GM18526 (cell line): ENCODE measurements around the gene GJB1.

Experiments used
- POLR2A ChIP-seq: IDR thresholded peaks from 3 replicates; pipeline ENCODE4 v1.6.1; 2011; ENCODE audit not compliant: insufficient read length; ENCODE audit errors: extremely low read depth

The GJB1 gene

GRCh38 chrX:71212536-71212935, 10.5 kb upstream of the GJB1 start:
- TF ChIP-seq POLR2A, result no peak

- no peak for TF ChIP-seq POLR2A
These were observed 8.9 kb upstream of the GJB1 start for GRCh38 chrX:71214152-71214551.

- no peak for TF ChIP-seq POLR2A
These were observed 8.3 kb upstream of the GJB1 start for GRCh38 chrX:71214604-71215337.

- no peak for TF ChIP-seq POLR2A
These were observed 7.6 kb upstream of the GJB1 start for GRCh38 chrX:71215338-71215912.

DNA sequence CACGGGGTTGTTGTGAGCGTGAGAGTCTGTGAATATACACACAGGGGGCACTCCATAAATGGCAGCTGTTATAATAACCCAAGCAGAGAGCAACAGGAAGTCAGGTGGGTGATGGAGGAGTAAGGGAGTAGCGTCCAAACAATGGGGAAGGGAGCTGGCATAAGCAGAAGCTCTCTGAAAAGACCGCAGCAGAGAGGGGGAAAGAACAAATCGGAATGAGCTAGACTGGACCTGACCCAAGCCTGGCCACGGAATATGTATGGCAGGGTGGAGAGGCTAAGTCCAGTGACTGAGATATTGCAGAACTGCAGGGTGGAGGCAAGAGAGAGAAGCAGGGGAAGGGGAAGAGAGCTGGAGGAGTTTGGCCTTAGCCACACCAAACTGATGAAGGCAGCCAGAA, 6.5 kb upstream of the GJB1 start:
- no peak for TF ChIP-seq POLR2A

DNA sequence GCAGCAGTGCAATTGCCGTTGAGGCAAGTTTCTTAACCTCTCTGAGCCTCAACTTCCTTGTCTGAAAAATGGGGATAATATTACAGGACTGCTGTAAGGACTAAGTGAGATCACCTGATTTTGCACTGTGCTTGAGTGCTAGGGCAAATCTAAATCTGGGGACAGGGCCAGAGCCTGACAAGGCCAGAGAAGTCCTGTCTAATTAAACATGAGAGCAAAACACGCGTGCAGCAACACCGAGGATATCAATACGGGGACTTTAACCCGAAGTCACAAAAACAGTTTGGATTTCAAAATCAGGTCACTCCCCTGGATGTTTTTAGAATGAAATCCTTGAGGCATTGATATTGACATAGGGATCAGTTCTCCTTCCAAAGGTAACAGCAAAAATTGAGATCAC, 5.7 kb upstream of the GJB1 start:
- no peak for TF ChIP-seq POLR2A

DNA sequence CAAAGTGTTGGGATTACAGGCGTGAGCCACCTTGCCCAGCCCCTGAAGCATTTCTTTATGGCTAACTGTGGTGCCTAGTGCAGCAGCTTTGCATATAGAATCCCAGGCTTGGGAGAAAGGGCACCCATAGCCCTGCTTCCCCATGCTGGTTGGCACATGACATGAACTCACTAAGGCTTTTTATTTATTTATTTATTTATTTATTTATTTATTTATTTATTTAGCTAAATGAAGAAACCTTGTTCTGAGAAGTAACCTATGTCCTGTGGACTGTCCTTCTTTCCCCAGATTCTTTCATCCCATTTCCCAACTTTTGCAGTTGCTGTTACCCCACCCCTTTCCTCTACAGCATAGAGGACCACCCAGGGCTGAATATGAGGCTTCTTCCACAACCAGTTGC, 1.9 kb upstream of the GJB1 start:
- no peak for TF ChIP-seq POLR2A

GRCh38 chrX:71224098-71224708, 1.2 kb downstream of the GJB1 start:
- no peak for TF ChIP-seq POLR2A

DNA sequence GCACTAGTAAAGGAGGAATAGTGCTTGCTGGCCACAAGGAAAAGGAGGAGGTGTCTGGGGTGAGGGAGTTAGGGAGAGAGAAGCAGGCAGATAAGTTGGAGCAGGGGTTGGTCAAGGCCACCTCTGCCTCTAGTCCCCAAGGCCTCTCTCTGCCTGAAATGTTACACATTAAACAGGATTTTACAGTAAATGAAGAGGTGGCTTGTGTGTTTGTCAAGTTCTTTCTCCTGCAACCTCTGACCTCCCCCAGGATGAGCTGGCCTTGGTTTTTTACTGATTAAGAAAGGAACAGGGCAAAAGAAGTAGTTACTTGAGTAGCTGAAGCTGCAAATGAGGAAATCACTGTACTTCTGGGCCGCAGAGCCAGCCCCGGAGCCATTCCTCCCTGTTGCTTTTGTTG, 2.0 kb downstream of the GJB1 start:
- no peak for TF ChIP-seq POLR2A

DNA sequence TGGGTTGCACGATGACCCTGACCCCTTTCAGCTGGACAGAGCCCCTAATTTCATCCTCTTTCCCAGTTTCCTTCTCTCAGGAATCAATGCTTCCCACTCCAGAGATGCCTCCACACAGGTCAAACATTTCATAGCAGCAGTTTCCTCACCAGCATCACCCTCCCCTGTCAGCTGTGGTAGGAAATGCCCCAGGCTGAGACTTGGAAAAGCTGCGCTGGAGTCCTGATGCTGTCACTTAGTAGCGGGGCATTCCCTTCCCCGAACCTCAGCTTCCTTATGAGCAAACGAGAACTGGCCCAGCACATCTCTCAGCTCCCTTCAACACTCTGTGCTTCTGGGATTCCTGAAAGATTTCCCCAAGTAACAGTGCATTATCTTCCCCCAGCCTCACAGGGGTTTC, 2.7 kb downstream of the GJB1 start:
- no peak for TF ChIP-seq POLR2A

DNA sequence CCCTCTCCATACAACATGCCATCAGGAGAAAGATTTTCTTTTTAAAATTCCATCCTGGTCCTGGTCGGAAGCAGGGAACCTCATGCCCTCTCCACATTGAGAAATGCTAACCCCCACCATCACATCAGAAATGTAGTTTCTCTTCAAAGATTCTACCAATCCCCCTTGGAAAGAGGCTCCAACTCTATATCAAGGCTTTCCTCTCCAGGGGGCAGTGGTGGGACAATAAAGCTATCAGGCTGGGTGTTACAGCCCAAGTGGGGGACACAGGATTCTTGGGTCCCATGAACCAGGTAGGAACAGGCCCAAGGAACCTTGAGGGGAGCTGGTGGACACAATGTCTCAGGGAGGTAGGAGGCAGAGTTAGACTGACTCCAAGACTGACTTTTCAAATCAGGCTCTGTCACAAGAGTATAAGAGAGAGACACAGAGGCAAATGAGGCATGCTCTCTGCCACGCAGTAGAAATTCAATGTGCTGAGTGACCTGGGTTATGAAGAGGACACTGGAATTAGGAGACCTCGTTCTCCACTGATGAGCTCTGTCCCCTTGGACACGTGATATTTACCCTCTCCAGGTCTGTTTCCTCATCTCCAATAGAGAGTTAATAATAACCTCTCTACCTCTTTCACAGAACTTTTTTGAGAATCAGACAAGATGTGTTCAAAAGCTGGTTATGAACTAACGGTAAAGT, 4.5 kb downstream of the GJB1 start:
- no peak for TF ChIP-seq POLR2A

DNA sequence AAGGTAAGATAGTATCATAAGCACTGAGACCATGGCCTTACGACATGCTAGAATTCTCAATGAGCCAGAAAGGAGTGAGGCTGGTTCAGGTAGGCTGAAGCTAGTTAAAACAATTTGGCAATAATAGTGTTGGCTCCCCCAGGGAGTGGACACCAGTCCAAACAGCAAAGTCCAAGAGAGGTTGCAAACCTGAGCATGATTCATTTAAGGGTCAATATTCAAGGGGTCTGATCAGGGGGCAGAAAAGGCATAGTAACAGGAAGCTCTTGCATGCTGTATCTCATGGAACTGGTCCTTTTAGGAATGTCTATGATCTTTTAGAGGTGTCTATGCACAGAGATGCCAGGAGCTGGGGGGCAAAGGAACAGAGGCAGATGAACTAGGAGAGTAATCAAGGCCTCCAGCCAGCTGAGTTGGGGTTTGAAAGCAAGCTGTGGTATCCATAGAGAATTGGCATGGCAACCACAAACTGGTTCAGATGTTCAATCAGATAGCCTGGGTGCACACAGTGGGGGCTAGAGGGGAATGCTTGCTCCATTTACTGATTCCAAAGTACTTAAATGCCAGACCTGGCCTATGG, 5.1 kb downstream of the GJB1 start:
- no peak for TF ChIP-seq POLR2A

DNA sequence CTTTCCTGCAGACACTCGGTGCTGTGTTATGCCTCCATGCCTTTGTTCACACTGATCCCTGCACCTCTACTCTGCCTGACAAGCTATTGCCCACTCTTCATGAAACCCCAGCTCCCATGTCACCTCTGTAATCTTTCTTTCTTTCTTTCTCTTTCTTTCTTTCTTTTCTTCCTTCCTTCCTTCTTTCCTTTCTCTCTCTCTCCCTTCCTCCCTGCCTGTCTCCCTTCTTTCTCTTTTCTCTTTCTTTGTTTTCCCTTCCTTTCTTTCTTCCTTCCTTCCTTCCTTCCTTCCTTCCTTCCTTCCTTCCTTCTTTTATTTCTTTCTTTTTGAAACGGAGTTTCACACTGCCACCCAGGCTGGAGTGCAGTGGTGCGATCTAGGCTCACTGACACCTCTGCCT, 12.5 kb downstream of the GJB1 start:
- no peak for TF ChIP-seq POLR2A

GRCh38 chrX:71236836-71237235, 13.8 kb downstream of the GJB1 start:
- TF ChIP-seq POLR2A, result no peak

DNA sequence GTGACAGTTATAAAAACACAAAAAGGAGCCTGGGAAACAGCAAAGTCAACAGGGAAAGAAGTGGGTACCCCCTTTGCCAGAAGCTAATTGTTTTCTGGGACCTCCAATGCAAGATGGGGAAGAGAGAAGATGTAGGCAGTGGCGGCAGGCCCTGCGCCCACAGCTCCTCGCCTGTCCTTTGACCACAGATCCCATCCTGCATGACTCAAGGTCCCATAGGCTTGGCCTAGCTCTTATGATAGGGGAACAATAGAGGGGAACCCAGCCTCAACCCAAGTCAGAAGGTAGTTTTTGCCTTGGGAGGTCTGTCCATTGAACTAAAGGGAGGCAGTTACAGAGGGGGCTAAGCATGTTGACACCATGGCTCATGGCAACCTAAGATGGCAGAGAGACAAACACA, 16.8 kb downstream of the GJB1 start:
- TF ChIP-seq POLR2A, result no peak

DNA sequence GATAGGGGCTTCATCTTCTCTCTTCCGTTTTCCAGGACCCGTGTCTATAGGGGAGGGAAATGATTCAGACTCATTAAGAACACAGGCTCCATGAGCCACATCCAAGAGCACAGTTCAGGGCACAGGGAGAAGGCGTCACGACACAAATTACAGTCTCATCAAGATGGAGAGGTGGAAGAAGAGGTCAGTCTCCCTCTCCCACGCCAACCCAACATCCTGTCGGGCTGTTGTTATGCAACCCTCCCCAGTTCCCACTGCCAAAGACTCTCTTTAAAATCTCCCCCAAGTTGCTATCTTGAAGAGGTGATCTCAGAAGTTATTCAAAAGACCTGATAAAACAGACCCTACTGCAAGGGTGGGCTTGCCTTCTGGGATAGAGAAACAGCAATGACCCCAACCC, 18.3 kb downstream of the GJB1 start:
- no peak for TF ChIP-seq POLR2A
